Measurements from ENCODE around the gene CARD14.

The CARD14 gene

GRCh38 chr17:80245566-80246265, 75.9 kb downstream of the CARD14 start:
- Histone ChIP-seq H3K79me2 (ENCODE audit: insufficient read depth, low read depth) (no peaks in the 10 kb centered on the region), H3K27me3 (ENCODE audit: insufficient read depth, low read depth) (no peaks in the 10 kb centered on the region), H3K27ac (no peak overlapping the region), H3K9ac (no peak overlapping the region), H3K4me2 (no peak overlapping the region), H2AFZ (ENCODE audit: low read depth) (no peak overlapping the region), H3K4me1 (ENCODE audit: low read depth, poor library complexity, severe bottlenecking) (no peaks in the 10 kb centered on the region), H4K20me1 (ENCODE audit: insufficient read depth) (no peaks in the 10 kb centered on the region), H3K36me3 (ENCODE audit: insufficient read depth) (no peaks in the 10 kb centered on the region), H3K4me3 (IDR thresholded peaks at IDR 0.05; ENCODE audit: insufficient read depth, low read depth, low read length) (no peak overlapping the region)
- no peak for TF ChIP-seq CTCF (conservative IDR thresholded peaks at IDR 0.05; ENCODE audit: low read depth, low read length)

DNA sequence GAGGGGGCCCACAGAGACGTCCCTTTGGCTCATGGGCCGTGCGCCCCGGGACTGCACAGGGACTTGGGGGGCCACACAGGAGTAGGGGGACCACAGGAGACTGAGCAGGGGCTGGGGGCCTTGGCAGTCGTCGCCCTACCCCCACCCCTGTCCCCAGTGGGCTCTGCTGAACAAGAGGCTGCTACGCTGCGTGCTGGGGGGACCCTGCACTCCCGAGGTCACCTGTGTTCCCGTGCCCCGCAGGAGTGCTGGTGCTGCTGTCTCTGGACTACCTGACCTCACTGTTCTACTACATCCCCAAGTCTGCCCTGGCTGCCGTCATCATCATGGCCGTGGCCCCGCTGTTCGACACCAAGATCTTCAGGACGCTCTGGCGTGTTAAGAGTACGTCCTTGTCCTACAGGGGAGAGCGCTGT, 76.4 kb downstream of the CARD14 start:
- H3K36me3 ChIP-seq (ENCODE audit: insufficient read depth) = no peaks in the 10 kb centered on the region
- no peak overlapping the region for H3K27ac ChIP-seq
- no peak overlapping the region for H3K4me2 ChIP-seq
- TF ChIP-seq CTCF (conservative IDR thresholded peaks at IDR 0.05; ENCODE audit: low read depth, low read length) = no peak
- no peaks in the 10 kb centered on the region for H3K4me1 ChIP-seq (ENCODE audit: low read depth, poor library complexity, severe bottlenecking)
- no peaks in the 10 kb centered on the region for H4K20me1 ChIP-seq (ENCODE audit: insufficient read depth)
- no peaks in the 10 kb centered on the region for H3K27me3 ChIP-seq (ENCODE audit: insufficient read depth, low read depth)
- no peak overlapping the region for H3K4me3 ChIP-seq (IDR thresholded peaks at IDR 0.05; ENCODE audit: insufficient read depth, low read depth, low read length)
- no peak overlapping the region for H3K9ac ChIP-seq
- H2AFZ ChIP-seq (ENCODE audit: low read depth) = no peak overlapping the region
- H3K79me2 ChIP-seq (ENCODE audit: insufficient read depth, low read depth) = no peaks in the 10 kb centered on the region

DNA sequence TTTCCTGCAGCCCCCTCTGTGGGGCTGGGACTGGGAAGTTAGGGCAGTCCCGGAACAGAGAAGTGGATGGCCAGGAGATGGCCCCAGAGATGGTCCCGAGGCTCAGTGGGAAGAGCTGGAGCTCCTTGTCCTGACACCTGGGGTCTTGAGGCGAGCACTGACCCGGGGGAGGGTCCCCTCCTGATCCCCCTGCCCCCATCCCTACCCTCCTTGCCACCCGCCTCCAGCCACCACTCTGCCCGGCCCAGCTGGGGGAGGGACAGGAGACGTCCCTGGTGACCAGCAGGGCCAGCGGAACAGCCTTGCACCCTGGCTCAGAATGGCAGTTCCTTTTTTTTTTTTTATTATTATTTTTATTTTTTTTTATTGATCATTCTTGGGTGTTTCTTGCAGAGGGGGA, 76.9 kb downstream of the CARD14 start:
- no peak overlapping the region for H3K4me2 ChIP-seq
- H3K4me3 ChIP-seq (IDR thresholded peaks at IDR 0.05; ENCODE audit: insufficient read depth, low read depth, low read length) = no peak overlapping the region
- H3K27me3 ChIP-seq (ENCODE audit: insufficient read depth, low read depth) = no peaks in the 10 kb centered on the region
- H3K79me2 ChIP-seq (ENCODE audit: insufficient read depth, low read depth) = no peaks in the 10 kb centered on the region
- no peak overlapping the region for H2AFZ ChIP-seq (ENCODE audit: low read depth)
- TF ChIP-seq CTCF (conservative IDR thresholded peaks at IDR 0.05; ENCODE audit: low read depth, low read length) = no peak
- H3K9ac ChIP-seq = no peak overlapping the region
- H3K27ac ChIP-seq = no peak overlapping the region
- H3K36me3 ChIP-seq (ENCODE audit: insufficient read depth) = no peaks in the 10 kb centered on the region
- H3K4me1 ChIP-seq (ENCODE audit: low read depth, poor library complexity, severe bottlenecking) = no peaks in the 10 kb centered on the region
- no peaks in the 10 kb centered on the region for H4K20me1 ChIP-seq (ENCODE audit: insufficient read depth)

DNA sequence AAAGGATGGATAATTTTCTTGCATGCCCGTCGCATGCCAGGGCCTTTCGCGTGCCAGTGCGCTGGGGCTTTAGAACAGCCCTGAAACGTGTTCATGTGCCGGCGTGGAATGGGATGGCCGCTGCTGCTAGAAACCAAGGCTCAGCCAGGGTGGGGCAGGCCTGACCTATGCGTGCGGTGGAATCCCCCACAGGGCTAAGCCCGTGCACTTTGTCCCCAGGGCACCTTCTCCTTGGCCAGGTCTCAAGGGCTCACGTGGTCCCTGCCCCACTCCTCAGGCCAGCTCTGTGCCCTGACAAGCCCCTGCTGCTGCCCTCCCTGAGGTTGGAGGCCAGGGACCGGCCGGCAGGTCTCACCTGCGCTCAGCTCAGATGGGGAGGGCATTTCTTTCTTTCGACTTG, 77.7 kb downstream of the CARD14 start:
- no peak overlapping the region for H2AFZ ChIP-seq (ENCODE audit: low read depth)
- TF ChIP-seq CTCF (conservative IDR thresholded peaks at IDR 0.05; ENCODE audit: low read depth, low read length) = no peak
- H3K79me2 ChIP-seq (ENCODE audit: insufficient read depth, low read depth) = no peaks in the 10 kb centered on the region
- H3K36me3 ChIP-seq (ENCODE audit: insufficient read depth) = no peaks in the 10 kb centered on the region
- H4K20me1 ChIP-seq (ENCODE audit: insufficient read depth) = no peaks in the 10 kb centered on the region
- no peak overlapping the region for H3K9ac ChIP-seq
- H3K4me3 ChIP-seq (IDR thresholded peaks at IDR 0.05; ENCODE audit: insufficient read depth, low read depth, low read length) = no peak overlapping the region
- H3K27ac ChIP-seq = no peak overlapping the region
- no peak overlapping the region for H3K4me2 ChIP-seq
- no peaks in the 10 kb centered on the region for H3K4me1 ChIP-seq (ENCODE audit: low read depth, poor library complexity, severe bottlenecking)
- no peaks in the 10 kb centered on the region for H3K27me3 ChIP-seq (ENCODE audit: insufficient read depth, low read depth)
